ENCODE measurements around the gene TOMM70.

GRCh38 chr3:100437721-100438622 is 37.1 kb upstream of the TOMM70 start:
- TF ChIP-seq POLR2AphosphoS5 (IDR thresholded peaks at IDR 0.05) (no peak), MXI1 (conservative IDR thresholded peaks at IDR 0.05; ENCODE audit: poor library complexity, severe bottlenecking) (no peak), CTCF (IDR thresholded peaks at IDR 0.05; ENCODE audit: poor library complexity, severe bottlenecking) (no peak), RAD21 (conservative IDR thresholded peaks at IDR 0.05) (no peak), TAF1 (IDR thresholded peaks at IDR 0.05; ENCODE audit: low read depth) (no peak), EZH2 (IDR thresholded peaks at IDR 0.05; ENCODE audit: borderline replicate concordance, insufficient read depth, low read length, poor library complexity, severe bottlenecking) (no peak)
